ENCODE results near the gene PACC1.

GRCh38 chr1:212459656-212460055 is 45.0 kb upstream of the PACC1 start:
- TF ChIP-seq MAX (IDR thresholded peaks at IDR 0.05): no peak
- TF ChIP-seq, protein P1, sequence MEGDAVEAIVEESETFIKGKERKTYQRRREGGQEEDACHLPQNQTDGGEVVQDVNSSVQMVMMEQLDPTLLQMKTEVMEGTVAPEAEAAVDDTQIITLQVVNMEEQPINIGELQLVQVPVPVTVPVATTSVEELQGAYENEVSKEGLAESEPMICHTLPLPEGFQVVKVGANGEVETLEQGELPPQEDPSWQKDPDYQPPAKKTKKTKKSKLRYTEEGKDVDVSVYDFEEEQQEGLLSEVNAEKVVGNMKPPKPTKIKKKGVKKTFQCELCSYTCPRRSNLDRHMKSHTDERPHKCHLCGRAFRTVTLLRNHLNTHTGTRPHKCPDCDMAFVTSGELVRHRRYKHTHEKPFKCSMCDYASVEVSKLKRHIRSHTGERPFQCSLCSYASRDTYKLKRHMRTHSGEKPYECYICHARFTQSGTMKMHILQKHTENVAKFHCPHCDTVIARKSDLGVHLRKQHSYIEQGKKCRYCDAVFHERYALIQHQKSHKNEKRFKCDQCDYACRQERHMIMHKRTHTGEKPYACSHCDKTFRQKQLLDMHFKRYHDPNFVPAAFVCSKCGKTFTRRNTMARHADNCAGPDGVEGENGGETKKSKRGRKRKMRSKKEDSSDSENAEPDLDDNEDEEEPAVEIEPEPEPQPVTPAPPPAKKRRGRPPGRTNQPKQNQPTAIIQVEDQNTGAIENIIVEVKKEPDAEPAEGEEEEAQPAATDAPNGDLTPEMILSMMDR (IDR thresholded peaks at IDR 0.05 in 2 of 3, conservative IDR thresholded peaks at IDR 0.05 in 1 of 3; ENCODE audit: borderline replicate concordance in 1 of 3, insufficient read depth in 1 of 3, low read depth in 2 of 3, low read length in 2 of 3): no peak
- no peak for TF ChIP-seq POLR2A (IDR thresholded peaks at IDR 0.05; ENCODE audit: borderline replicate concordance, extremely low read depth, insufficient read depth, insufficient read length)
- TF ChIP-seq CEBPB (IDR thresholded peaks at IDR 0.05; ENCODE audit: low read depth): no peak
- TF ChIP-seq YY1 (IDR thresholded peaks at IDR 0.05; ENCODE audit: extremely low read depth, insufficient replicate concordance, low read depth, low read length): no peak
- TF ChIP-seq SP1 (IDR thresholded peaks at IDR 0.05; ENCODE audit: low read depth): no peak
- TF ChIP-seq ZBTB33 (IDR thresholded peaks at IDR 0.05; ENCODE audit: extremely low read depth, insufficient replicate concordance, low read length): no peak
- TF ChIP-seq EZH2 (IDR thresholded peaks at IDR 0.05): no peak

Measured in HCT116 (cell line).